Sigmoid colon (tissue), 7 donors: ENCODE data around the gene VILL. TPM values are rescaled to one million over a fixed set of nuclear protein-coding genes. Genes with fewer than 3 reads are reported as not detected.

Experiments
- DNase-seq: peaks from one replicate; pipeline ENCODE4 v3.0.0-alpha.2; 2019
- H3K27ac ChIP-seq, 4 donors: fragments of 200-600 bp; sonication (generic); one replicate each; pipeline ENCODE4 v1.5.1; 2016 to 2019; ENCODE audit warnings: mild to moderate bottlenecking in 1 of 4
- H3K27me3 ChIP-seq, 3 donors: fragments of 200-600 bp; sonication (generic); one replicate each; pipeline ENCODE4 v1.5.1; 2019; ENCODE audit warnings: mild to moderate bottlenecking in 1 of 3
- H3K36me3 ChIP-seq, 4 donors: fragments of 200-600 bp; sonication (generic); one replicate each; pipeline ENCODE4 v1.5.1; 2016 to 2019
- H3K4me1 ChIP-seq, 4 donors: fragments of 200-600 bp; sonication (generic); one replicate each; pipeline ENCODE4 v1.5.1; 2017 to 2019
- H3K4me3 ChIP-seq, 4 donors: fragments of 200-600 bp; sonication (generic); one replicate each; pipeline ENCODE4 v1.5.1; 2017 to 2019; ENCODE audit warnings: mild to moderate bottlenecking in 2 of 4, moderate library complexity in 1 of 4
- H3K9me3 ChIP-seq, 4 donors: fragments of 200-600 bp in 3 of 4; sonication (generic) in 3 of 4; one replicate each; pipeline versions ENCODE4 v1.5.1 to v1.6.1; 2013 to 2019
- CTCF ChIP-seq, 4 experiments: fragments of 450-650 bp in 3 of 4; fragments of 200-600 bp in 1 of 4; IDR thresholded peaks; one replicate each; pipeline ENCODE4 v1.5.1; 2016 to 2019; ENCODE audit warnings: antibody characterized with exemption in 4 of 4, mild to moderate bottlenecking in 3 of 4, moderate library complexity in 2 of 4
- EP300 ChIP-seq, 4 donors: sonication (generic); formaldehyde crosslinking; IDR thresholded peaks; one replicate each; pipeline ENCODE4 v1.6.1; 2017; ENCODE audit warnings: antibody characterized with exemption in 4 of 4
- POLR2A ChIP-seq, 2 donors: fragments of 450-650 bp; IDR thresholded peaks; one replicate each; pipeline ENCODE4 v1.6.1; 2016; ENCODE audit warnings: antibody characterized with exemption in 2 of 2, mild to moderate bottlenecking in 2 of 2, moderate library complexity in 2 of 2
- POLR2AphosphoS5 ChIP-seq, 4 donors: sonication (generic); formaldehyde crosslinking; IDR thresholded peaks; one replicate each; pipeline ENCODE4 v1.6.1; 2017; ENCODE audit warnings: antibody characterized with exemption in 4 of 4
- WGBS, 2 donors: extraction: QIAGEN DNeasy Blood & Tissue Kit; methylation state at CpG; one replicate each; pipeline ENCODE4 v1.1.7; 2013; 5-methylcytosine and 5-hydroxymethylcytosine counted together
- intact Hi-C: fragments of 100-400 bp; cut with DNase I; formaldehyde crosslinking; loops from one replicate; pipeline ENCODE4 v1.15.1; 2023
- polyA plus RNA-seq, 3 donors: library from polyadenylated mRNA; stranded (reverse); fragments of 200-250 nt; gene quantifications; one replicate each; pipeline ENCODE4 v1.2.3, GENCODE V29; 2013
- total RNA-seq, 4 donors: library from RNA; depleted of rRNA; stranded (reverse); fragments of >200 nt; gene quantifications; one replicate each; pipeline ENCODE4 v1.1.0, GENCODE V29; 2016
- donor health status: healthy with polysubstance abuse.
- donor health status: Bipolar disorder and iron deficiency.
- donor health status: healthy.

The VILL gene
- total RNA-seq (1 to 10 TPM; 5.3 to 8.3 (median 6.6) TPM), polyA plus RNA-seq (100 to 1,000 TPM in 1 of 3 donors, 10 to 100 TPM in 2; 81.7 to 175 (median 97.0) TPM)

- H3K27me3 ChIP-seq, result no peaks in the 10 kb centered on the region
- peak within 1 kb of the TSS in 1 of 4 donors; percentile 31 for H3K27ac ChIP-seq
- TF ChIP-seq POLR2A (IDR thresholded peaks at IDR 0.05) (peak in 1 of 2 donors; percentile 65), CTCF (IDR thresholded peaks at IDR 0.05) (no peak), POLR2AphosphoS5 (IDR thresholded peaks at IDR 0.05) (peak in 1 of 4 donors; percentile 26)
- H3K4me3 ChIP-seq, result no peak within 1 kb of the TSS
- H3K9me3 ChIP-seq, result no peaks in the 10 kb centered on the region
- H3K36me3 ChIP-seq, result no peaks in the 10 kb centered on the region
- WGBS, 2 donors, result 16 to 71% methylated on average over 10 of the region's 10 CpGs
- intact Hi-C loops, result no loop called here
- peak; percentile 47 for DNase-seq
- H3K4me1 ChIP-seq, result peaks cover 0 to 21% (median 15%) of the 10 kb centered on the region in 4 donors
Measured at GRCh38 chr3:37990527-37990926, at the start of gene VILL. VILL (plus strand) TSS chr3:37990786; CDS start chr3:37993673, 2,887 bp downstream.

- Histone ChIP-seq H3K27me3 (no peaks in the 10 kb centered on the region), H3K9me3 (no peaks in the 10 kb centered on the region), H3K4me3 (no peak overlapping the region), H3K36me3 (no peaks in the 10 kb centered on the region), H3K27ac (peak overlapping the region in 3 of 4 donors; percentile 30 to 51 (median 37)), H3K4me1 (peaks cover 0 to 88% (median 79%) of the 10 kb centered on the region in 4 donors)
- WGBS, 2 donors, result 35 to 67% methylated on average over 12 of the region's 12 CpGs
- TF ChIP-seq POLR2AphosphoS5 (IDR thresholded peaks at IDR 0.05) (no peak), EP300 (IDR thresholded peaks at IDR 0.05) (no peak), POLR2A (IDR thresholded peaks at IDR 0.05) (no peak), CTCF (IDR thresholded peaks at IDR 0.05) (no peak)
- intact Hi-C loops, result loop anchor here (5.0 kb wide), 1 partner anchor 45 kb away; no protein-coding TSS in a partner anchor
- DNase-seq, result no peak
Measured at GRCh38 chr3:37941608-37942508, 48.7 kb upstream of the VILL start.

- Histone ChIP-seq H3K27me3 (no peaks in the 10 kb centered on the region), H3K36me3 (peaks cover 0 to 4% (median 0%) of the 10 kb centered on the region in 4 donors), H3K9me3 (no peaks in the 10 kb centered on the region), H3K4me3 (no peak overlapping the region), H3K4me1 (peaks cover 0 to 87% (median 76%) of the 10 kb centered on the region in 4 donors), H3K27ac (peak overlapping the region in 3 of 4 donors; percentile 37 to 68 (median 51))
- no peak for DNase-seq
- intact Hi-C loops, result loop anchor here (5.0 kb wide), 1 partner anchor 45 kb away; no protein-coding TSS in a partner anchor
- WGBS, 2 donors, result 74 to 91% methylated on average over 2 of the region's 2 CpGs
- TF ChIP-seq CTCF (IDR thresholded peaks at IDR 0.05), result no peak
- no peak for TF ChIP-seq POLR2AphosphoS5 (IDR thresholded peaks at IDR 0.05)
- TF ChIP-seq EP300 (IDR thresholded peaks at IDR 0.05), result no peak
- TF ChIP-seq POLR2A (IDR thresholded peaks at IDR 0.05), result no peak
Measured at GRCh38 chr3:37942646-37943045, 47.9 kb upstream of the VILL start.

GRCh38 chr3:37943126-37943525 lies 47.5 kb upstream of the VILL start:
- H3K9me3 ChIP-seq, result no peaks in the 10 kb centered on the region
- TF ChIP-seq POLR2A (IDR thresholded peaks at IDR 0.05) (no peak), CTCF (IDR thresholded peaks at IDR 0.05) (no peak), EP300 (IDR thresholded peaks at IDR 0.05) (no peak)
- DNase-seq, result no peak
- intact Hi-C loops, result loop anchor here (5.0 kb wide), 1 partner anchor 46 kb away; no protein-coding TSS in a partner anchor
- 37 to 75% methylated on average over 4 of the region's 4 CpGs for WGBS, 2 donors
- peaks cover 0 to 4% (median 0%) of the 10 kb centered on the region in 4 donors for H3K36me3 ChIP-seq
- H3K4me1 ChIP-seq, result peaks cover 0 to 86% (median 75%) of the 10 kb centered on the region in 4 donors
- no peak overlapping the region for H3K4me3 ChIP-seq
- H3K27me3 ChIP-seq, result no peaks in the 10 kb centered on the region
- H3K27ac ChIP-seq, result peak overlapping the region; percentile 28 to 78 (median 68)
